RCC 7860 (cell line): Measurements from ENCODE around the gene CACNA1E.

Source experiments
- DNase-seq: peaks from one replicate; pipeline ENCODE4 v3.0.0-alpha.2; 2015; ENCODE audit warnings: low spot score
- FAIRE-seq: peaks from 2 replicates; lab custom pipeline; 2012; peaks lifted over from hg19 to GRCh38; lab: Jason Lieb, UNC

CACNA1E gene

DNA sequence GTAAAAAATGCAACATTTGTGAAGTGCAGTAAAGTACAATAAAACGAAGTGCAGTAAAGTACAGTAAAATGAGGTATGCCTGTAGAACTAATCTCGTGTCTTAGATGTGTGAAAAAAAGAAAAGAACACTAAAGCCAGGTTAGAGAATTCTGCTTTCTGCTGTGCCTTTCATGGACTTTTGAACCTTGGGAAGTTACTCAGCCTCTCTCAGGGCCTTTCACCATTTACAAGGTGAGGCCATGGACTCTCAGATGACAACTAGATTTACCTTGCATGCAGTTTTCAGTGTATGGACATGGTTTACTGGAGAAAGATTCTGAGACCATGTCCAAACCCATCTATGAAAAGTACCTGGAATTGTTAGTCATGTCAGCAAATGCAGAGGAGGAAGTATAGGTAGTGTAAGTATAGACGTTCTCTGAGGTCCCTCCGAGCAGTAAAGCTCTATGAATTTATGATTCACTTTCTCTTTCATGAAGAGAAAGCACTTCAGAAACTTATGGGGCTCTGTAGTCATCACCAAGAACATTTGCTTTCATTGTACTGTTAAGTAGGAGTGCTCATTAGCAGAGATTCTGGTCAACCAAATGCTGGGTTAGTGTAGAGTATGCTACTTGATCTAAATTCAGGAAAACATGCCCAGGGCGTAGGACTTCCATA is 143.1 kb downstream of the CACNA1E start:
- DNase-seq (no peak), FAIRE-seq (no peak)

DNA sequence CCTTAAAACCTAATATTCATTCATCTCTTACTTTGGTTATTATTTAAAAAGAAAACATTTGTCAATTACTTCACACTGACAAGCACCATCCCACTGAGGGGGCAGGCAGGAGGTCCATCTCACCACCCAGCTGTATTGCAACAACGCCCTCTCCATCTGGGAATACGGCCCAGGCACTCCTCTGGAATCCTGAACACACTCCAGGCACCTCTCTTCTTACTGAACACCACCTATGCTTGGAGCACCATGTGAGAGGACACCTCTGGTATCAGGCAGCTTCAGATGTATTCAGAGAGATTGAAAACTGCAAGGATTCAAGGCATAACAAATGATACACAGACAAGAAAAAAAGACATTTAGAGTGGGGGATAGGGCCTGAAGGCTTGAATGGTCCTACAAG is 147.1 kb downstream of the CACNA1E start:
- FAIRE-seq (no peak), DNase-seq (no peak)

DNA sequence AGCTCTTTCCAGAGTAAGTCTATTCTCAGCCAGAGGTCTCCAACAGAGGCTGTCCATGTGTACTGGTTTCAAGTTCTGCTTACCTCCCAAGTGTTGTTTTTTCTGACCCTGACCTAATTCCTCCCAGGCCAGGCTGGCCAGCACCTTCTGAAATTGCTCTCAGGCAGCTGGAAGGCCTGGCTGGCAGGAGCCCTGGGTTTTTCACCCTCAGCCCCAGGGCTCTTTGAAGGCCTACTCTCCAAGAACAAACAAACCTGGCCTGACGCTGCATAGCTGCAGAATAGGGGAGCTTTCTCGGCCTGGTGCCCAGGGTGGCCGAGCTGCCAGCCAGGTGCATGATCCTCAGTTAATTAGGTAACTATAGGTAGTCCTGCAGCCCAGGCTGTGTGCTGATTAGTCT is 147.5 kb downstream of the CACNA1E start:
- FAIRE-seq = no peak
- no peak for DNase-seq

DNA sequence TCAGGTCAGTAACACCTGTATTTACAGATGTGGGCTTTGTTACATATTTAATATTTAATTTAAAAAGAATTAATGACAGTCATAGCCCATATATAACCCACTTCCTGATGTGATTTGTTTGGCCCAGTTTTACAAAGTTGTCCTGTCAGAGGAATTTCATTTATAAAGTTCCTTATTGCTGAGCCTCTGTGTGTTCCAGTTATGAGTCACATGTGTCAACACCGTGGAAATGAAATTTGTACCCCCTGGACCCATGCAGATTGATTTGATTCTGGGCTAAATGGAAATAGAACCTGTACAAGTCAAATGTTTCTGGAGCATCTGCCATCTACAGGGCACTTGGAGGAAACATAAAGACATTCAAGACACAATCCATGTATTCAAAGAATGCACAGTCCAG is 149.2 kb downstream of the CACNA1E start:
- no peak for FAIRE-seq

DNA sequence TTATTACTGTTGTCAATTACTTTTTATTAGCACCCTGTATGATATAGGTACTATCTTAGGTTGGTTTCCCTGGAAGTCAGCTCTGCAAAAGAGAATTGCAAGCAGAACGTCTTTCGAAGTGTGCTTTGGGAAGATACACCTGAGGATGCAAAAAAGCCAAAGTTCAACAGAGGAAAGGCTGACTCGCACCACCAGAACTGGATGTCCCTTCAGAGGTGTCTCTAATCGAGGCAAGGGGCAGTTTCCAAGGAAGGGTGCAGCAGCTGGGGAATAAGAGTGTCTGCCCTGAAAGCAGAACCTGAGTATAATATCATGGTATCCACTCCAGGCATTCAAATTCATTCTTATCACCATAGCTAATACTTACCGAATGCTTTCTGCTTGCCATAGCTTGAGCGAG is 149.6 kb downstream of the CACNA1E start:
- FAIRE-seq = no peak
- DNase-seq = no peak

More for the DNA sequence above, 149.2 kb downstream of the CACNA1E start:
- no peak for DNase-seq

DNA sequence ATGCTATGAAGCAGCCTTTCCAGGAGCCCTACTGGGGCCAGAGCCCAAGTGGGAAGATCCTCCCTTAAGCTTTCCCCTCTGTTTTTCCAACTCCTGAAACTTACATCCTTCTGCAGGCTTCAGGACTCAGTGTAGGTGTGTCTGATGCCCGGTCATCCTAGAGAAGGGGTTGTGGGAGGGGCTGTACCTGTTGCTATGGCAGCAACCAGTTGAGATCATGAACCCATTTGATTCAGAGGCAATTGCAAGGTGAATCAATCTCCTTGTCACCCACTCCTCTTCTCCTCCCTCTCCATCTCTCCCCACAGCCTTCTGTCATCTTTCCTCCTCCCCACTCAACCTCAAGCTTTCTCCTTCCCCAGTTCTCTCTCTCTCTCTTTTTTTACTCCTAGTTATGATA is 151.8 kb downstream of the CACNA1E start:
- FAIRE-seq = no peak

DNA sequence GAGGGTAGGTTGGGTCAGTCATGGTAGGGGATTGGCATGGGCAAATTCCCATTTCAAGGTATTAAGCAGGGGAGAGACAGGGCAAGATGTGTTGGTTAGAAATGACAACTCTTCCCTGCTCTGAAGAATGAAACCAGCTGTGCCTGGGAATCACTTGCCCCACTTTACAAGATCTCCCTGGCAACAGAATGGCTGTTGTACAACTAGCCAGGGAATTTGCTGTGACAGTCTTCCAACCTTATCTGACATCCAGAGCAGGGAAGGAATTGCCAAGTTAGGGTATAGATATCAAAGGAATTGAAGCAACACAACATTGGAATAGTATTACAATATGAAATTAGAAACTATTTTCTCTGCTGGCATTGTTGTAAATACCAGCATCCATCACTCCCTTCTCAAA is 154.7 kb downstream of the CACNA1E start:
- FAIRE-seq (no peak), DNase-seq (no peak)

More for the DNA sequence above, 151.8 kb downstream of the CACNA1E start:
- no peak for DNase-seq

DNA sequence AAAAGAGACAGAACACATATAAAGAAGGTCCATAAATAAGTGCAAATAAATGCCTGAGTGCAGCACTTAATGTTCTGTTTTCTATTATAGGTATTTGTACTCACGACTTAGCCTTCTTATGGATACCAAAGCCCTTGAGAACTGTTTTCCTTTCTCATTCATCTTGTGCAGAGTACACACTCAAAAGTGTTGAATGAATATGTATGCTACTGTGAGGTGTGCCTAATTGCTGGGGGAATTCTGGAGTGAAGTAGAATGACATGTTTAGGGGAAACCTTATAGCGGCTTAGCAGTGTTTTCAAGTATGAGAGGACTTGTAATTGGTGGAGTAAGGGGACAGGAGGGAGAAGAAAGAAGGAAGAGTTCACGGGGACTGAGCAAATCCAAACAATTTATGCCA is 157.6 kb downstream of the CACNA1E start:
- FAIRE-seq = no peak
- no peak for DNase-seq

DNA sequence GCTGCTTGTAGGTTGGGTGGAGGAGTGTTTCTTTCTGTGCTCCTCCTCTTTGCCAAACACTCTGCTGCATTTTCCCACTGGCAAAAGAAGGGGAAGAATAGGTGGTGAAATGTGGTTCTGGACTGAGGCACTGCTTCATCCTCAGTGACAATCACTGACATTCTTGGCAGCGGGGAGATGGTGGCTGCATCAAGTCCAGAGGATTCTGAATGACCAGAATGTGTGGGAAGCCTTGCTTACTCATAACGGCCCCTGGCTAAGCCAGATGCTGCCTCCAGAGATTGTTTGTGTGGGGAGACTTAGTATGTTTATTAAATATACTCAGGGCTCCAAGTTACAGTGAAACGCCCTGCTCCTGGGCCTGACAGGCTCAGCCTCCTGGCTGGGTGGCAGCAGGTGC is 160.3 kb downstream of the CACNA1E start:
- DNase-seq (no peak), FAIRE-seq (no peak)

DNA sequence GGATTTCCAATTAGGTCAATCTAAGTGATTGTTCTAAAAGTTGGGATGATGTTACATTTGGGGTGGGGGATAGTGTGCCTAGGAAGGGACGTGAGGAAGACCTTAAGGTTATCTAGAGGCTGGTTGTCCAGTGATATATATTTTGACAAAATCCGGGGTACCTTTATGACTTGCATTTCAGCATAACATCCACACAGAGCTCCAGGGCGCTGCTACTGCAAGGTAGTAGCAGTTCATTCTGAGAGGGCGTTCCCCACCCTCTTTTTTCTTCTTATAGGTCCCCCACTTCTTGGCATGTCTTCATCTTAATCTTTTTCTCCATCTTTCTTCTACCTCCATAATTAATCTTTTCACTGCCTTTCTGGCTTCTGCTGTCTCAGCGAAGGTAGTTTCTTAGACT is 161.9 kb downstream of the CACNA1E start:
- FAIRE-seq (no peak), DNase-seq (no peak)

DNA sequence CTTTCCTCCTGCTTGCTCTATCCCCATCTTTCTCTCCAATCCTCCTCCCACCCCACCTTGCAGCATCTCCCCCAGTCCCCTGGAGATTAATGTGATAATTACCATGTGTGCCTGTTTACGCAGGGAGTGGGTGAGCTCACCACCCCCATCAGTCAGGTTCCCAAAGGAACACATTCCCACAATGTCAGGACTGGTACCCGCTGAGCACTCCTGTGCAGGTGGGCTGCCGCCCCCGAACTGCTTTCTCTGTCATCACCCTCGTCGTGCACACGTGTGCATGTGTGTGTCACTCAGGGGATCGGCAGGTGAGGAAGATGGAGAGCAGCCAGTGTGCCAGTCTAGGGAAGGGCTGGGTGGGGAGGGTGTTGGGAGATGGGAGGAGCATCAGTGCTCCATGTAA is 163.4 kb downstream of the CACNA1E start:
- DNase-seq = no peak
- FAIRE-seq = no peak

DNA sequence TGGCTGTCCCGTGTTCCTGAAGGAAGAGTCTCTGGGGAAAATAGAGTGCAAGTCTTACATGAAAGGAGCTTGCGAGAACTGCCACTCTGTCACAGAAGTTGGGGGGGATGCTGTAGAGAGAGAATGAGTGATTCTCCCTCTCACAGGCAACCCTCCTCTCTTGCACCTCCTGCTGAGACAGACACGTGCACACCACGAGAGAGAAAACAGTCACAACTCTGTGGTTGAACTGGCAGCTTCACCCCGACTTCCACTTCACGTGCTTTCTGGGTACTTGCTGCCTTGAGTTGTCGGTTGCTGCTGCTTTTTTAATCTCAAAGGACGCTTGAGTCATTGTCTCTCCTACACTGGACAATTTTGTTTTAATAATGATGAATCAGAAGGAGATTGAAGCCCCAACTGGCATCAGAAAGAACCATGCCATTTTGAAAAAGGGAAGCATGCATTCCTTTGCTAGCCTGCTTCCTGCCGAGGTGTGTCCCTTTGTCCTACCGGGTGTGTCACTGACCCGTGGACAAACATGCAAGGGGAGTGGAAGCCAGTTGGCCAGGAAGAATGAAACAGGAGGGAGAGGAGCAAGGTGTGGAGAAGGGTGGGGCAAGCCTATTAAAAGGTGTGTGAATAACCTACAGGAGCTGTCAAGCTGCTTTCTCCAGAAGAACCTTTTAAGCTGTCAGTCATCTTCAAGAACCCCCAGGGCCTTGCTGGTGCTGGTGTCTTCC is 164.2 kb downstream of the CACNA1E start:
- peak; percentile 63 for DNase-seq
- no peak for FAIRE-seq

DNA sequence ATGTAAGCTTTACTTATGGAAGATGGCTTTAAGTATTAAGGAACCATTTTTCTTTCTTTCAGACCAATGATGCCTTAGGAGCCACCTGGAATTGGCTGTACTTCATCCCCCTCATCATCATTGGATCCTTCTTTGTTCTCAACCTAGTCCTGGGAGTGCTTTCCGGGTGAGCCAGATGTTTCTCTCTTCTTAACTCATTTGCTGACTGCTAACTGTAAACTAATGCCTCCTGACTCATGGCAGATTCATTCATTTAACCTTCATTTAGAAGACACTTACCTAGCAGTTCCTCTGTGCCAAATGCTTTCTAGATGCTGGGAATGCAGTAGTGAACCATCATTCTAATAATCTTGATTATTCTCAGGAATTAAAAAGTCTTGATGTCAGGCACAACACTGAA is 168.0 kb downstream of the CACNA1E start:
- DNase-seq (no peak), FAIRE-seq (no peak)

DNA sequence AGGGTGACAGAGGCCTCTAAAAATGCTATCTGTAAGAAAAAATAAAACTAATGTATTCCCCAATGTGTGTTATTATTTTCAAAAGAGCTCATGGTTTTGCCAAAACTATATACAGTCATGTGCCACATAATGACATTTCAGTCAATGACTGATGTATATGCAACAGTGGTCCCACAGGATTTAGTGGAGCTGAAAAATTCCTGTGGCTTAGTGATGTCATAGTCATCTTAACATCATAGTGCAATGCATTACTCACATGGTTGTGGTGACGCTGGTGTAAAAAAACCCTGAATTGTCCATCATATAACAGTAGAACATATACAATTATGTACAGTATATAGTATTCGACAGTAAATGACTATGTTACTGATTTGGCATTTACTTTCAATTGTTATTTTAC is 172.4 kb downstream of the CACNA1E start:
- peak; percentile 81 for FAIRE-seq
- DNase-seq = peak; percentile 80

DNA sequence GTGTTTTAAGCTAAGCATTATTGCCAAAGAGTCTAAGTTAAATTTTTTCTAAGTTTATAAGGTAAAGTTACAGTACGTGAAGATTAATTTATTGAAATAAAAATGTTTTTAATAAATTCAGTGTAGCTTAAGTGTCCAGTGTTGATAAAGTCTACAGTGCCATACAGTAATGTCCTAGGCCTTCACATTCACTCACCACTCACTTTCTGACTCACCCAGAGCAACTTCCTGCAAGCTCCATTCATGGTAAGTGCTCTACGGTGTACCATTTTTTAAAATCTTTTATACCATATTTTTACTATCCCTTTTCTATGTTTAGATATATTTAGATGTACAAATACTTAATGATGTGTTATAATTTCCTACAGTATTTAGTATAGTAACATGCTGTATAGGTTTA is 173.2 kb downstream of the CACNA1E start:
- peak; percentile 46 for DNase-seq
- peak; percentile 71 for FAIRE-seq

DNA sequence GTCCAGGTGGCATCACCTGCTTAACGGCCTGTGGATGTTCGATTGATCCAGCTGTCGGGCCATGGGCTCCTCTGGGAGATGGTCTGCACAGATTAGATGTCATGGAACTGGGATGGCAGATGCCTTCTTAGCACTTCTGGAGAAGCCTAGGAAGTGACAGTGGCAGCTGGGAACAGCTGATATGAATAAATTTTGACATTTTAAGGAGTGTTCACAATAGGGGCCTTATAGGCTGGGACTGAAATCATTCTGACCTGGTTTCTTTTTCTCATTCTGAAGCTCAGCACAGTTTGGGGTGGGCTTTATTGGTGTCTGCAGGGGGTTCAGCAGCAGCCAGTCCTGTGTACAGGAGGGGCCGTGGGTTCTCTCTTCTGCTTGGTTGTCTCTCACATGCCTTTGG is 175.3 kb downstream of the CACNA1E start:
- FAIRE-seq = no peak
- no peak for DNase-seq

DNA sequence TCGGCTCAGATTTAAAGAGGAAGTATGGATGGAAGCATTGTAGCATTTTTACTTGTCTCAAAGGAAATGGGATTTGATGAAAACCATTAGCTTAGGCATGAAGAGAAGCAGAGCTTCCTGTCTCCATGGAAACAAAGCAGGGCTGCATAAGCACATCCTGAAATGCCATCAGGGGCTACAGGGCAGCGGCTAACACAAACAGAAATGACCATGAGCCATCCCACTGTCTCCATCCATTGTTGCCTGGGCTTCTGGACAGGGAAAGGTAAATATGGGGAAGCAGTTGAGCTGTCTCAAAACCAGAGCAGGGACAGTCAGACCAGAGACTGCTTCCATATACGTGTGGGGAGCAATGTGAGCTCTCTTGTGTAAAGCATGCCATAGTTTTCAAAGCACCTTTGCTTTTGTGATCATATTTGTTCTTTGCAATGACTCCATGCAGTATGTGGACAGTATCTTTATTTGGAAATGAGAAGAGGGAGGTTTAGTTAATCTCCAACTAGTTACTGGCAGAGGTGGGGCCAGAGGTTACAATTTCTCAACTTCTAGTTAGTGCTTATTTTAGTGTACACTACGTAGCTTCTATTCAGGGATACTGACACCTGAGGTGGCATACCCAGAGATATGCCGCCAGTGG is 176.1 kb downstream of the CACNA1E start:
- DNase-seq (peak; percentile 34), FAIRE-seq (no peak)

DNA sequence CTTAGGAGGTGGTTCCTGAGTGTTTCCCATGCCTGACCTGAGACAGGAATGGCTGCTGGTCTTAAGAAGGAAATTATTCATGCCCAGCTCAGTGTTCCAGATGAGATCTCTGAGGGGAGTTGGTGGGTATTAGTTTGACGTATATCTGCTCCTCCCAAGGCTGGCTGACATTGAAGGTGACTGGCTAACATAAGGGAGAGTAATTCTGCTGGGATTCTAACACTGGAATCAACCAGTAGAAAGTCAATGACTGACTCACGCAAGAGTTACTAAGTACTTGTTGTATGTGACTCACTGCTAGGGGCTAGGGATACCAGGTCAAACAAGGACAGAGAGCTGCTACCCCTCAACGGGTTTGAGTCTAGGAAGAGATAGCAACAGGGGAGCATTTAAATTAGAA is 177.3 kb downstream of the CACNA1E start:
- FAIRE-seq (no peak), DNase-seq (peak; percentile 64)

DNA sequence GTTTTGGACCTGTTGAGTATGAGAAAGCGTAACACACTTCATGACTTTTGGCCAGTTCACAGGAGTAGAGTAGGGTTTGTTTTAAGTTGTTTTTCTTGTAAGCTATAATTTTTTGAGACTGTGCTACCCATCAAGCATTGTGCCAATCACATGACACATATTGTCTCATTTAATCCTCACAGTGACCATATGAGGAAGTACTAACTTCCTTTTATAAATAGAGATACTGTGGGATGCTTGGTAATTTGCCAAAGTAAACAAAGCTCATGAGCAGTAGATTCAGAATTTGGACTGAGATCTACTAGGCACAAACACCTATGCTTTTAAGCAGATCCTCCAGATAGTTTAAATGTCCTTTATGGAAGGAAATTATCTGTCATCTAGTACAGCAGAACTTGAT is 178.3 kb downstream of the CACNA1E start:
- FAIRE-seq = no peak
- DNase-seq = no peak

DNA sequence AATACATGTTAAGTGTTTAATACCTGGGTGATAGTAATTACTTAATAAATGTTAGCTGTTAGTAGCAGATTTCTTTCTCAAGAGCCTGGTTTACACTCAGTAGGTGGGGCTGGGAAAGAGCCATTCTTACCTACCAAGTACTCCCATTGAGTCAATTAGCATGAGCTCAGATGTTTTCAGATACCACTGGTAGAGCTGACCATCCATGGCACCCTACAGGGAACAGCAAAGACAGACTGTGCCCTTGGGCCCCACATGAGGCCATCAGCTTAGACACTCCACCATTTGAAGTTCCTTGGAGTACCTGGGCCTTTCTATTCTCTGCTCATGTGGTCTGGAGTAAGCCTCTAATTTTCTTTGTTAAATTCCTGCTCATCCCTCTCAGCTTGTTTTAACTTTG is 179.3 kb downstream of the CACNA1E start:
- FAIRE-seq (no peak), DNase-seq (no peak)

DNA sequence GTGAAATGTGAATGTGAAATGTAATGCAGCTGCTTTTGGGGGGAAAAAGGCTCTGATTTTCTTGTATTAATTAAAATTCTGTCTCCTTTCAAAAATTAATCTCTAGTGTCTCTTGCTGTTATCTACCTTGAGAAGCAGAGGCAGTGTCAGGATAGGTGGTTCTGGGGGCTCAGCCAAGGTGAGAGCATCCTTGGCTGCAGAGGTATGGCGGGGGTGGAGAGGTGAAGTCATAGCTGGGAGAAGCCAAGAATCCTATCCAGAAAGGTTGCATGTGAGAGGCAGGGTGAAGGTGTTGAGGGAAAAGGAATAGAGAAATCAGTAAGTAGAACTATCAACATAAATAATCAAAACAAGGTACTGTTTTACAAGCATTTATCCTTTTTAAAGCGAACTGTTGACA is 181.2 kb downstream of the CACNA1E start:
- FAIRE-seq = no peak

DNA sequence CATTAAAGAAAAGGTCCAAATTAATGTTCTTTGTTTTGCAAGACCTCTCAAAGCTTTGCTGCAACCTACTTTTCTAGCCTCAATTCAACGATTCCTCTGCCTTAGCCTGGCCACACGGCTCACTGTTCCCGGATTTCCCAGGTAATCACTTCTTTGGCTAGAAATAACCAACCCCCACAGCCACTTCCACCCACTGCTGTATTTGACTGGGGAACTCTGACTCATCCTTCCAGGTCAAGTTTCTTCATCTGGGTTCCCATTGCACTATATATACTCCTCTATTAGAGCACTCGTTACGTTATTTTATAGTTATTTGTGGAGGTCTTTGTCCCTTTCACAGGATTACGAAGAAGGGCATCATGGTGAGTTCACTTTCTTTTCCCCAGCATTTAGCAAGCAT is 185.9 kb downstream of the CACNA1E start:
- DNase-seq (no peak), FAIRE-seq (no peak)

More for the DNA sequence above, 181.2 kb downstream of the CACNA1E start:
- no peak for DNase-seq
